Activated B cell treated with CpG ODN at 0.5 μM for 24 hours (primary cell): Measurements from ENCODE around the gene AOC3. TPM values are rescaled to one million over a fixed set of nuclear protein-coding genes. Genes with fewer than 3 reads are reported as not detected.

Source experiments
- ATAC-seq: fragments of 200-7000 bp; cut with Tn5 transposase; one replicate; pipeline ENCODE4 v1.10.0; 2021; ENCODE audit warnings: low read depth, mild to moderate bottlenecking, moderate library complexity
- CTCF ChIA-PET: fragments of 350-600 bp; sonication (Branson Sonifier 250); formaldehyde crosslinking; loops from one replicate; lab custom pipeline; 2021; ENCODE audit warnings: antibody characterized with exemption; lab: Charles Lee
- POLR2A ChIA-PET: fragments of 350-600 bp; sonication (Branson Sonifier 250); formaldehyde crosslinking; loops from one replicate; lab custom pipeline; 2021; ENCODE audit warnings: antibody characterized with exemption; lab: Charles Lee
- DNase-seq: peaks from one replicate; pipeline ENCODE4 v3.0.0; 2022
- H3K27ac Mint-ChIP-seq: one replicate; pipeline ENCODE4 v1.8.0; 2020; ENCODE audit warnings: mixed read lengths
- H3K27me3 Mint-ChIP-seq: one replicate; pipeline ENCODE4 v1.8.0; 2021; ENCODE audit warnings: mixed read lengths
- H3K36me3 Mint-ChIP-seq: one replicate; pipeline ENCODE4 v1.8.0; 2021; ENCODE audit warnings: low read depth, mixed read lengths
- H3K4me1 Mint-ChIP-seq: one replicate; pipeline ENCODE4 v1.8.0; 2021; ENCODE audit warnings: mixed read lengths
- H3K4me3 Mint-ChIP-seq: one replicate; pipeline ENCODE4 v1.8.0; 2020; ENCODE audit warnings: mild to moderate bottlenecking, mixed read lengths
- H3K9me3 Mint-ChIP-seq: one replicate; pipeline ENCODE4 v1.8.0; 2020; ENCODE audit warnings: mixed read lengths
- CTCF ChIP-seq: fragments of 200-600 bp; IDR thresholded peaks from one replicate; pipeline ENCODE4 v1.8.0; 2022; ENCODE audit warnings: antibody characterized with exemption, mild to moderate bottlenecking
- intact Hi-C: fragments of 100-400 bp; cut with micrococcal nuclease; formaldehyde crosslinking; loops from one replicate; pipeline ENCODE4 v1.15.1; 2024
- total RNA-seq: library from RNA; stranded (reverse); gene quantifications from 2 replicates; pipeline ENCODE4 v1.2.3, GENCODE V29; 2022

AOC3 gene
- total RNA-seq, 1 donor from 2014 or later, result 1.4 TPM

- TF ChIP-seq CTCF, result no peak
- DNase-seq (no peak), ATAC-seq (peak; percentile 60)
- intact Hi-C loops, result no loop called here
- ChIA-PET POLR2A (interaction anchor here (0.6 to 2.1 kb wide), 6 partner anchors 22 to 1657 kb away, joined by 3 to 8 read pairs (median 3); partner anchors contain the start of genes BECN1, GPATCH8, PSMC3IP and RPL27), CTCF (no interaction called here)
- H3K27me3 Mint-ChIP-seq, result no peaks in the 10 kb centered on the region
- peak overlapping the region; percentile 59 for H3K27ac Mint-ChIP-seq
- no peaks in the 10 kb centered on the region for H3K9me3 Mint-ChIP-seq
- H3K36me3 Mint-ChIP-seq, result peaks cover 49% of the 10 kb centered on the region
- no peak overlapping the region for H3K4me3 Mint-ChIP-seq
- H3K4me1 Mint-ChIP-seq, result peaks cover 17% of the 10 kb centered on the region
Observed at GRCh38 chr17:42845918-42846593, 4.9 kb upstream of the AOC3 start.

GRCh38 chr17:42846594-42847280 is 4.3 kb upstream of the AOC3 start:
- H3K27ac Mint-ChIP-seq, result no peak overlapping the region
- no peak overlapping the region for H3K4me3 Mint-ChIP-seq
- H3K9me3 Mint-ChIP-seq, result no peaks in the 10 kb centered on the region
- peaks cover 42% of the 10 kb centered on the region for H3K36me3 Mint-ChIP-seq
- intact Hi-C loops, result no loop called here
- TF ChIP-seq CTCF, result no peak
- POLR2A ChIA-PET, result interaction anchor here (0.7 to 1.9 kb wide), 3 partner anchors 12 to 469 kb away, joined by 3 to 8 read pairs (median 4); partner anchors contain the start of gene BECN1
- H3K4me1 Mint-ChIP-seq, result peaks cover 17% of the 10 kb centered on the region
- ATAC-seq, result no peak
- DNase-seq, result no peak
- CTCF ChIA-PET, result interaction anchor here (1.7 kb wide), 1 partner anchor 151 kb away, joined by 5 read pairs; the partner anchor contains the start of gene RPL27
- no peaks in the 10 kb centered on the region for H3K27me3 Mint-ChIP-seq

- intact Hi-C loops, result no loop called here
- Mint-ChIP-seq H3K4me3 (no peak overlapping the region), H3K27me3 (no peaks in the 10 kb centered on the region), H3K36me3 (peaks cover 28% of the 10 kb centered on the region), H3K27ac (no peak overlapping the region), H3K9me3 (no peaks in the 10 kb centered on the region), H3K4me1 (peaks cover 17% of the 10 kb centered on the region)
- ChIA-PET CTCF (interaction anchor here (1.7 kb wide), 1 partner anchor 150 kb away, joined by 5 read pairs; the partner anchor contains the start of gene RPL27), POLR2A (interaction anchor here (0.5 to 0.6 kb wide), 2 partner anchors 364 to 468 kb away, joined by 7 to 12 read pairs; no protein-coding TSS in a partner anchor)
- no peak for TF ChIP-seq CTCF
- DNase-seq (no peak), ATAC-seq (no peak)
Observed at GRCh38 chr17:42848093-42848492, 2.9 kb upstream of the AOC3 start.

GRCh38 chr17:42849031-42849430 is 2.0 kb upstream of the AOC3 start:
- Mint-ChIP-seq H3K27ac (no peak overlapping the region), H3K4me3 (no peak overlapping the region), H3K36me3 (peaks cover 19% of the 10 kb centered on the region), H3K27me3 (peaks cover 5% of the 10 kb centered on the region), H3K9me3 (no peaks in the 10 kb centered on the region), H3K4me1 (peaks cover 17% of the 10 kb centered on the region)
- ChIA-PET POLR2A (no interaction called here), CTCF (no interaction called here)
- intact Hi-C loops, result no loop called here
- ATAC-seq (no peak), DNase-seq (no peak)
- TF ChIP-seq CTCF, result no peak
